GM19035 (cell line): ENCODE data around the gene ENPP7.

Source experiments
- ATAC-seq: cut with Tn5 transposase; IDR thresholded peaks from one replicate; pipeline ENCODE4 v1.9.1; 2021; ENCODE audit not compliant: unreplicated experiment

Gene ENPP7

GRCh38 chr17:79730769-79731483 lies at the start of gene ENPP7:
TSS of gene ENPP7 (plus strand) at chr17:79730943. CDS start at chr17:79731140, 197 bp downstream.
- no peak for ATAC-seq

- ATAC-seq: no peak
Measured at GRCh38 chr17:79681101-79681621, 49.6 kb upstream of the ENPP7 start.

GRCh38 chr17:79681628-79682261 lies 49.0 kb upstream of the ENPP7 start:
- no peak for ATAC-seq

- ATAC-seq: no peak
Measured at GRCh38 chr17:79683365-79683764, 47.4 kb upstream of the ENPP7 start.

GRCh38 chr17:79684132-79684985 lies 46.4 kb upstream of the ENPP7 start:
- no peak for ATAC-seq

GRCh38 chr17:79685121-79685520 lies 45.6 kb upstream of the ENPP7 start:
- no peak for ATAC-seq

- ATAC-seq: no peak
Measured at GRCh38 chr17:79686476-79686875, 44.3 kb upstream of the ENPP7 start.

- no peak for ATAC-seq
Measured at GRCh38 chr17:79690466-79690865, 40.3 kb upstream of the ENPP7 start.

GRCh38 chr17:79690988-79691836 lies 39.5 kb upstream of the ENPP7 start:
- ATAC-seq: no peak

GRCh38 chr17:79691931-79692330 lies 38.8 kb upstream of the ENPP7 start:
- no peak for ATAC-seq

- ATAC-seq: no peak
Measured at GRCh38 chr17:79693419-79693818, 37.3 kb upstream of the ENPP7 start.

- no peak for ATAC-seq
Measured at GRCh38 chr17:79695293-79695790, 35.4 kb upstream of the ENPP7 start.

- ATAC-seq: no peak
Measured at GRCh38 chr17:79695797-79696609, 34.7 kb upstream of the ENPP7 start.

GRCh38 chr17:79696610-79696982 lies 34.1 kb upstream of the ENPP7 start:
- ATAC-seq: no peak

- ATAC-seq: no peak
Measured at GRCh38 chr17:79698146-79698846, 32.4 kb upstream of the ENPP7 start.

- ATAC-seq: no peak
Measured at GRCh38 chr17:79699386-79700036, 31.2 kb upstream of the ENPP7 start.

- ATAC-seq: no peak
Measured at GRCh38 chr17:79700592-79700991, 30.2 kb upstream of the ENPP7 start.

GRCh38 chr17:79702034-79702433 lies 28.7 kb upstream of the ENPP7 start:
- ATAC-seq: no peak
